Activated T-helper 17 cell treated with anti-CD3 and anti-CD28 coated beads, Interleukin-2, amount 50 U/mL, for 72 hours (primary cell): Measurements from ENCODE around the gene CMTM6. TPM values are rescaled to one million over a fixed set of nuclear protein-coding genes. Genes with fewer than 3 reads are reported as not detected.
"Not testable (repeated sequence)": the region's sequence is repeated elsewhere in the genome, so short reads cannot be mapped to it uniquely, and the experiment has no call there.

Source experiments
- ATAC-seq: fragments of 150-1000 bp; cut with Tn5 transposase; replicated peaks from 2 replicates; pipeline ENCODE4 v1.10.0; 2021; ENCODE audit warnings: mild to moderate bottlenecking, moderate library complexity
- H3K27ac Mint-ChIP-seq: one replicate; pipeline ENCODE4 v1.8.0; 2022; ENCODE audit warnings: mixed read lengths
- H3K27me3 Mint-ChIP-seq: one replicate; pipeline ENCODE4 v1.8.0; 2022; ENCODE audit warnings: mixed read lengths
- H3K36me3 Mint-ChIP-seq: one replicate; pipeline ENCODE4 v1.8.0; 2022; ENCODE audit warnings: low read depth, mild to moderate bottlenecking, mixed read lengths
- H3K4me1 Mint-ChIP-seq: one replicate; pipeline ENCODE4 v1.8.0; 2022; ENCODE audit warnings: mixed read lengths
- H3K4me3 Mint-ChIP-seq: one replicate; pipeline ENCODE4 v1.8.0; 2022; ENCODE audit warnings: mild to moderate bottlenecking, mixed read lengths
- H3K9me3 Mint-ChIP-seq: one replicate; pipeline ENCODE4 v1.8.0; 2022; ENCODE audit warnings: mixed read lengths
- total RNA-seq, 2 donors: library from RNA; stranded (reverse); gene quantifications; one replicate each; pipeline ENCODE4 v1.2.3, GENCODE V29; 2022

CMTM6 gene
- total RNA-seq, 2 donors from 2014 or later: 101 to 124 TPM

DNA sequence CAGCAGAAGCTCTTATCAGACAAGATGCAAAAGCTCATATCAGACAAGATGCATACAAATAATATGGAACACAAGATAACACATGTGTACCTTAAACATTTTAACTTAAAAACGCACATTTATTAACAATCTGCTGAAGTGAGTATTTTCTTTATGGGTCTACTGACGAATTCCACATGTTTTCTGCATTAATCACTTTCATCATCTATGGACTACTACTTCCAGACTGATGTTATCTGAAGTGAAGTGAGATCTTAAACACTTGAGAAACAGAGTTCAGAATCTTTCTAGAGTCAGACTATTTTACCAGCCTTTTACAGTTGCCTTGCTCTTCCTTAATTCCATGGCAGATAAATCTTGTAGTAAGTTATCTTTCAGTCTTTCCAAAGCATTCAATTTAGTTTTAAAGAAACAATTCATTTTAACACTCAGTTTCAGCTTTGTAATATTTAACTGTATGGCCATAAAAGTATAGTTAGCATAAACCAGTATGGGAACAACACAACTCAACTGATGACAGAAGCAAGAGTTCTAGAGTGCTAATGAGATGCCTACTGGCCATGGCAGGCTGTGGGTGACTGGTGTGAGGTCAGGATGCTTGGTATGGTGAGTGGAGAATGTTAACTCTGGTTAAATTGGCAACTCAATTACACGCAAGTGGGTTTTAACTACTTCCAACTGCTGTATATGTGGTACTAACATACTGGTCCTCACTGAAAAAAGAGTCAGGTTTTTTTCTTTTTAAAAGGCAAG is 9.8 kb downstream of the CMTM6 start:
- H3K4me1 Mint-ChIP-seq: peaks cover 12% of the 10 kb centered on the region
- ATAC-seq: peak; percentile 44

DNA sequence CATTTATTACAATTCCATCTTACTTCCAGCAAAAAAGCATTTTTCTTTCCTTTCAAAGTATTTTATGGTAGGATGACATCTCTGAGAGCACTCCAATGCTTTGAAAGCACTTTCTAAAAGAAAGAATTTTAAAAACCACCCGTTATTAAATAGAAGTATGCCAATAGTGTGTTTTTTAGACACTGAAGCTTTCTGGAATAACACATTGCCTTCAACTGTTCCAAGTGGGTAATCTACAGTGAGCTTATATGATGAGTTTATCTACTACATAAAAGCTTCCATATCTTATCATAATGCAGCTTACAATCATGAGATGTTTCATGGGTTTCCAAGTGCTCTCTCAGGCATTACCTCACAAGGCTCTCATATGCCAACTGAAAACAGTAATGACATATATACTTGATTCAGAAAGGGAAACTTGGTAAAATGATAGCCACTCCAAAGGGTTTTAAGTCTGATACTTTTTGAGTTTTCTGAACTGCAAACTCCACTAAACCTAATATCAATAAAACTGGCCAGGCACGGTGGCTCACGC is 14.1 kb downstream of the CMTM6 start:
- Mint-ChIP-seq H3K4me1 (peaks cover 18% of the 10 kb centered on the region), H3K9me3 (no peaks in the 10 kb centered on the region), H3K27me3 (no peaks in the 10 kb centered on the region), H3K4me3 (no peak overlapping the region), H3K36me3 (peaks cover 69% of the 10 kb centered on the region), H3K27ac (peak overlapping the region; percentile 46)
- peak; percentile 55 for ATAC-seq

More for the DNA sequence above, 9.8 kb downstream of the CMTM6 start:
- no peak overlapping the region for H3K4me3 Mint-ChIP-seq
- no peaks in the 10 kb centered on the region for H3K27me3 Mint-ChIP-seq
- H3K36me3 Mint-ChIP-seq: peaks cover 53% of the 10 kb centered on the region
- H3K9me3 Mint-ChIP-seq: no peaks in the 10 kb centered on the region
- no peak overlapping the region for H3K27ac Mint-ChIP-seq

DNA sequence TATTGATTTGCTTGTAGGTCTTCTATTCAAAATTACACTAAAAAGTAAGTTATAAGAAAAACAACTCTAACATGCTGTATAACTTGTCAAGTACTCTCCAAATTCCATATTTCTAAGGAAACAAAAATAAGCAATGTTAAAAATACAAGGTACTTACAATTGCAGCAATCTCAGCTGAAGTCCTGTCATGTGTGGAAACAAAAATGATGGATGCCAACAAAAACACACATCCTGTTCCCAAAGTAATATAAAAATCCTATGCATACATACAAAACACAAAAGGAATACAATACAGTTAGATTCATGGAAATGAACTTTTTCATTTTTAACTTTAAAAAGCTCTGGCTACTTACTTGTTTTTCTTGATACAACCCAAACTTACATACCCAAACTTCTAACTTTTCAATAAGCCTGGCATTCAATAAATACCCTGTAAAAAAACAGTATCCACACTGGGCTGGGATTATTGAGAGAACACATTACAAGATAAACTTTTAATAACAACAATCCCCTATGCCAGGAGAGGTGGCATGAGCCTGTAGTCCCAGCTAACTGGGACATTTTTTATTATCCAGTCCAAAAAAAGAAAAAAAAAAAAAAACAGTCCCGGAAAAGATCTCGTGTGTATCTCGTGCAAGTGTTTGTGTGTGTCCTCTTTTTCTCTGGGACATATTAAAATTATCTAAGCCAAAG is 14.7 kb downstream of the CMTM6 start:
- Mint-ChIP-seq H3K27ac (peak overlapping the region; percentile 46), H3K4me3 (no peak overlapping the region), H3K9me3 (no peaks in the 10 kb centered on the region), H3K36me3 (peaks cover 75% of the 10 kb centered on the region), H3K4me1 (peaks cover 20% of the 10 kb centered on the region), H3K27me3 (no peaks in the 10 kb centered on the region)
- ATAC-seq: no peak

DNA sequence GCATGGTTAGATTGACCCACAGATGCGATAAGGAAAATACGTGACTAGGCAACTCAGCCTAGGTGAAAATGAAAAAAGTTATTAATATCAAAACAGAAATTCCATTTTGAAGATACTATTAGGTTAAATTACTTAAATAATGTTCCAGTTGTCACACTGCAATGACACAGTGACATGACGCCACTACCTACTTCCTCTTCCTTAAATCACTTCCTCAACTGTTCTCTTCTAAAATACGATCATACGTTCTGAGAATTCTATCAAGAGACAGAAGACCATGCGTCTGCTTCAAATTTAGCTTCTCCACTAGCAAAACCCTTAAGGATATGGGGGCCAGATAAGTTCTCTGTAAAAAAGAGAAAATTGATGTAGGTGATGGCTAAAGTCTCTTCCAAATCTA is 18.2 kb downstream of the CMTM6 start:
- Mint-ChIP-seq H3K27me3 (no peaks in the 10 kb centered on the region), H3K9me3 (no peaks in the 10 kb centered on the region), H3K4me1 (peaks cover 31% of the 10 kb centered on the region), H3K4me3 (no peak overlapping the region), H3K36me3 (peaks cover 98% of the 10 kb centered on the region), H3K27ac (peak overlapping the region; percentile 7)
- no peak for ATAC-seq

DNA sequence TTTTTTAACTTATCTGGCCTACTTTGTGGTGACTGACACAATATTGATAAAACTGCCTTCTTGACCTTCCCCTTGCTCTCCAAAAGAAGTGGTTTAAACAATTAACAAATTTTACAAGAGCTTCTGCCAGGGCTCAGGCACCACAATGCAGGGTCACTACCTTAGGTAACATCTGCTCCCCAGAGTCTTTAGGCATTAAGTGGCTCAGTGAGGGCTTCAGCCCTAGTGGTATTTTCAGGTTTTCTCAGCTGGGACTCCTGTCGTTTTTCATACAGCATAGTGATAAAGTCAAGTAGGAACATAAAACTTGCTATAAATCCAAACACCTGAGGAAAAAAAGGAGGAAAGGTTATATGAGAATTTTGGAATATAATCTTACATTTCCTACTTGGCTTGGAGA is 18.9 kb downstream of the CMTM6 start:
- peaks cover 31% of the 10 kb centered on the region for H3K4me1 Mint-ChIP-seq
- ATAC-seq: no peak
- peaks cover 98% of the 10 kb centered on the region for H3K36me3 Mint-ChIP-seq
- H3K9me3 Mint-ChIP-seq: no peaks in the 10 kb centered on the region
- no peak overlapping the region for H3K4me3 Mint-ChIP-seq
- H3K27me3 Mint-ChIP-seq: no peaks in the 10 kb centered on the region
- no peak overlapping the region for H3K27ac Mint-ChIP-seq

DNA sequence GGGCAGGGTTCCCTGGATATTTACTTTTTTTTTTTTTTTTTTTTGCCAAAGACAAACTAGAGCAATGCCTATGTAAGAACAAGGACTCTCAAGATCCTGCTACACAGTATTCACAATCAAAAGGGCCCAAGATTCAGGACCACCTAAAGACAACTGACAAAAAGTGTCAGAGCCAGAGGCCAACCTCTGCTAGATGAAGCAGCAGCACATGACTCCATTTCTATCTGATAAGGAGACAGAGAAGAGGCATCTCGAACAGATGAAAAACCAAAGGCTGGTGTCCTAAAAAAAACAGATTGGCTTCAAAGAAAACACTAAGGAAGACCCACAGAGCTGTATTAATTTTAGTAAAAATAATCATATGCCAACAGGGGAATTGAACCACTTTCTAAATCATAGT is 20.0 kb downstream of the CMTM6 start:
- H3K4me1 Mint-ChIP-seq: peaks cover 33% of the 10 kb centered on the region
- no peak for ATAC-seq
- H3K36me3 Mint-ChIP-seq: peaks cover 98% of the 10 kb centered on the region
- H3K9me3 Mint-ChIP-seq: no peaks in the 10 kb centered on the region
- peak overlapping the region; percentile 40 for H3K4me3 Mint-ChIP-seq
- peak overlapping the region; percentile 79 for H3K27ac Mint-ChIP-seq
- no peaks in the 10 kb centered on the region for H3K27me3 Mint-ChIP-seq

DNA sequence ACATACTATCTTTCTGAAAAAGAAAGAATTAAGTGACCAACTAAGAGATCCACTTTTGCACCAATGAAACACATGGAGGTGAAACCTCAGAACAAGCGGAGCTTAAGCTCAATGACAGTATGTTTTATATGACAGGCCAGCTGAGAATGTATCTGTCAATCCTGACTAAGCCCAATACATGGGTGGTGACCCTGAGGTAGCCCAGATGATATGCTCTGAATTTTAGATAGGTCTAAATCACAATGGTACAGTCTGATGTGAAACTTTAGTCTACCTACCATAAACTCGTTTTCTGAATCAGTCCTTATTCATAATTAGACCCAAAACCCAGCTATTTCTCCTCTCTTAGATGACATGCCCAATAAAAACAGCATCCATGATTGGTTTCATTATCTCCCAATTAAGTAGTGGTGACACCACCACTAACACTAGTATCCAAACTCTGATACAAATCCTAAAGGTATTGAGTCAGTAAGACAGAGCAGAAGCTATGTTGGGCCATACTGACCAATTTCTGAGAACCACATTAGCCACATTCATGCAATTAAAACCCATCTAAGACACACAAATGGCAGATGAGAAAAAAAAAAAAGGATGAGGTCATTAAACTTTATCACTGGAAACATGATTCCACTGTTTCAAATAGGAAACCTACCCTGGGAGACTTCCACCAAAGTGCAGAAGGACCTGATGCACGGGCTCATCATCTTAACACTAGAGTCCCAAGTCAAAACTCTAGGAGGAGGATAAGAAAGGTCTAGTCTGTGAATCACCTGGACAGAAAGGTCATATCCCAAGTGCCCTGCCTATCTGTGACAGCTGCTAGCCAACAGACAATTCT is 20.6 kb downstream of the CMTM6 start:
- H3K4me1 Mint-ChIP-seq: peaks cover 36% of the 10 kb centered on the region
- H3K4me3 Mint-ChIP-seq: peak overlapping the region; percentile 40
- peak overlapping the region; percentile 79 for H3K27ac Mint-ChIP-seq
- peak; percentile 89 for ATAC-seq
- H3K9me3 Mint-ChIP-seq: no peaks in the 10 kb centered on the region
- H3K27me3 Mint-ChIP-seq: no peaks in the 10 kb centered on the region
- peaks cover 98% of the 10 kb centered on the region for H3K36me3 Mint-ChIP-seq

DNA sequence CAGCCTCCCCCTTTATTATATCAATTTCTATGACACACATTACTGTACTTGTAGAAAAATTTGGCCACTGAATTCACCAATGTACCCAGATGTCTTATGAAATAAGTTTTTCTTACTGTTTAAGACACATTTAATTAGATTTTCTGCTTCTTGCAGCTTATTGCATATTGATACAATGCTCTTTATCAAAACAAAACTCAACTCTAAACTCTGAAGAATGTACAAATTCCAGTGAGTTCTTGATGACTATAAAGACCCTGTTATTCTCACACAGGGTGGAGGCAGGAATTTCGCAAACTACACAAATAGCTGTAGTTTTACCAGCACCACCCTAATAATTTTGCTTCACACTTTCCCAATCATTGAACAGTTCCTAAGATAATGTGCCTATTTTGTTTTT is 22.0 kb downstream of the CMTM6 start:
- H3K4me1 Mint-ChIP-seq: peaks cover 38% of the 10 kb centered on the region
- H3K9me3 Mint-ChIP-seq: no peaks in the 10 kb centered on the region
- no peak for ATAC-seq
- peaks cover 97% of the 10 kb centered on the region for H3K36me3 Mint-ChIP-seq
- H3K4me3 Mint-ChIP-seq: no peak overlapping the region
- H3K27me3 Mint-ChIP-seq: no peaks in the 10 kb centered on the region
- no peak overlapping the region for H3K27ac Mint-ChIP-seq

DNA sequence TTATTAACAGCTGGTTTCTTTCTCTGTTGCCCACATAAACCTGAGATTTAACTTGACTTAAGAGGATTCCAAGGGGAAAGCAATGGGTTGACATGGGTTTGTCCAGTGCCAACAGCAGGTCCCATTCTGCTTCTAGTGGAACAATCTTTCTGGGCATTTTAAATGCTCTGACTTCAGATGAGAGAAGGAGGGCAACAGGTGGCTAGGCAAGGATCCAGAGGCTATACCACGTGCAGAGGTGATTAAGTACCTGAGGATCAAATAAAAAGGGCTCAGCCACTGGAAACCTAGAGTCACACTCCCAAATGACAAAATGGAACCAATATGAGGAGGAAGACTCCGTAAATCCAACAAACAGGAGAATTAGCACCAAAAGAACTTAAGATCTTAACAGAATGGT is 28.5 kb downstream of the CMTM6 start:
- no peak for ATAC-seq
- Mint-ChIP-seq H3K36me3 (peaks cover 97% of the 10 kb centered on the region), H3K27ac (peak overlapping the region; percentile 50), H3K27me3 (no peaks in the 10 kb centered on the region), H3K4me1 (peaks cover 51% of the 10 kb centered on the region), H3K4me3 (no peak overlapping the region), H3K9me3 (no peaks in the 10 kb centered on the region)

DNA sequence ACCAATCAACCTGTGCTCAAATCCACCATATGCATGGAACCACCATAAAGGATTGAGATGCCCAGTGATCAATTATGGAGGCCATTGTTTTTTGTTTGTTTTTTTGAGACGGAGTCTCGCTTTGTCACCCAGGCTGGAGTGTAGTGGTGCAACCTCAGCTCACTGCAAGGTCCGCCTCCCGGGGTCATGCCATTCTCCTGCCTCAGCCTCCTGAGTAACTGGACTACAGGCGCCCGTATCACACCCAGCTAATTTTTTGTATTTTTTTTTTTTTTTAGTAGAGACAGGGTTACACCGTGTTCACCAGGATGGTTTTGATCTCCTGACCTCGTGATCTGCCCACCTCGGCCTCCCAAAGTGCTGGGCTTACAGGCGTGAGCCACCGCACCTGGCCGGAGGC is 30.5 kb downstream of the CMTM6 start:
- H3K27ac Mint-ChIP-seq: peak overlapping the region; percentile 78
- peaks cover 90% of the 10 kb centered on the region for H3K36me3 Mint-ChIP-seq
- H3K4me1 Mint-ChIP-seq: peaks cover 52% of the 10 kb centered on the region
- not testable (repeated sequence) for ATAC-seq, H3K9me3 Mint-ChIP-seq, H3K27me3 Mint-ChIP-seq
- H3K4me3 Mint-ChIP-seq: peak overlapping the region; percentile 40

DNA sequence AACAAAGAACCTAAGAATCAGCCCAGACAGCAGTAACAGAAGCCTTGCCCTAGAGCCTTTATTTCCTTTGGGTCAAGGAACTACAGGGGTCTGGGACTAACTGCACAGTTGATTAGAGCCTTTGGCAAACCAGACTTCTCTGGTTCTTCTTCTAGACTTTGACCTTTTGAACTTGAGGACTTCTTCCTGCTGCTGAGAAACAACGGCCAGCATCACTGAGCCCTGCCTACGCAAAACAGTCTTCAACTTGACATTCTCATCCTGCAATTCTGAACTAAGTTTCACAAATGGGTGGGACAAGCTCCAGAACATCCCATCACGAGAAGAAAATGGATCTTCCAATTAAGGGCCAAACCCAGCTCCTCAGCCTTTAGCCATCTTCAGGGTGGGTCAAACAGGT is 31.4 kb downstream of the CMTM6 start:
- H3K27me3 Mint-ChIP-seq: no peaks in the 10 kb centered on the region
- H3K4me1 Mint-ChIP-seq: peaks cover 44% of the 10 kb centered on the region
- H3K27ac Mint-ChIP-seq: peak overlapping the region; percentile 86
- peaks cover 86% of the 10 kb centered on the region for H3K36me3 Mint-ChIP-seq
- no peak for ATAC-seq
- H3K9me3 Mint-ChIP-seq: no peaks in the 10 kb centered on the region
- H3K4me3 Mint-ChIP-seq: peak overlapping the region; percentile 28

DNA sequence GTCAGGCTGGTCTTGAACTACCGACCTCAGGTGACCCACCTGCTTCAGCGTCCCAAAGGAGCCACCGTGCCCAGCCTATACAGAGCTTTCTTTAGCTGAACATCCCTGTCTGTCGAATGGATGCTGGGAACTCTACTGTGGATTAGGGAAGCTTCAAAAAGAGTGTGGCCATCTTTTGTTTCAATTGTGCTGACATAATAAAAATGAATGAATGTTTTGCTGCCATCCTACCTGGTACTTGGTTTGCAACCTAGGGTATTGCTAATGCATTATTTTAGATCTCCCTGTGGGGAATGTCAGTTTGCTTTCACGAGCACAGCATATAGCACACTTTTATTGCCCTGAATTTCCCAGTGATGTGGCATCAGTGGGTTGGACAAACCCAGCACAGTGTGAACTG is 32.3 kb downstream of the CMTM6 start:
- Mint-ChIP-seq H3K27me3 (no peaks in the 10 kb centered on the region), H3K9me3 (no peaks in the 10 kb centered on the region), H3K36me3 (peaks cover 87% of the 10 kb centered on the region), H3K4me1 (peaks cover 50% of the 10 kb centered on the region), H3K27ac (peak overlapping the region; percentile 86), H3K4me3 (peak overlapping the region; percentile 40)
- no peak for ATAC-seq

DNA sequence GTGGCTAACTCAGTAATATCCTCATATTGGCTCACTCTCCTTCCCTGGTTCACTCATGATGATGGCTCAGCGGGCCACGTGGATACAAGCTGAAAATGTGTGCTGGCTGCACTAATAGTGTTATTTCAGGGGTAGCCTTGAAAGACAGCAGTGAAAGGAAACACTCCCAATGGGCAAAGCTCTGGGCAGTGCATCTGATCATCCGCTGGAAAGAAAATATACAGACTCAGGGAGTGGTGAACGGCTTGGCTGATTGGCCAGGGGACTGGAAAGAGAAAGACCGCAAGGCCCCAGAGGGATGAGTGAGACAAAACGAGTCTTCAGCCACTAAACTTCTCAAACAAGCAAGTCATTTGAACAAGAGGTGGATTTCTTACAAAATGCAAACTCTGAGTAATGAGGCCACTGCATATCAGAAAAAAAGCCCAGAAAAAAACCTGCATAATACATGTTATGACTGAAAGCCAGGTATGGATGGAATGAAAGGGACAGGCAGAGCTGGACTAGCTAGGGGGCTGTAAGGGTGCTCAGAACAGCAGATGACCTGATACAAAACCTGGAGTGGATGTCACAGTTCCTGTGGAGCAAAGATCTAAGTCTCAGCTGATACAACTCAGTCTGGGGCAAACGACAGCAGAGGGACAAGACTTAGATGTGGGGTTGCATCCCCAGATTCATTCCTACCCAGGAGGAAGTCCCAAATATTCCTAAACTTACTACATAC is 33.3 kb downstream of the CMTM6 start:
- ATAC-seq: peak; percentile 26

More for the DNA sequence above, 33.3 kb downstream of the CMTM6 start:
- Mint-ChIP-seq H3K27me3 (no peaks in the 10 kb centered on the region), H3K36me3 (peaks cover 85% of the 10 kb centered on the region), H3K4me3 (peak overlapping the region; percentile 40), H3K4me1 (peaks cover 50% of the 10 kb centered on the region), H3K27ac (peak overlapping the region; percentile 86), H3K9me3 (no peaks in the 10 kb centered on the region)
